HepG2 (cell line): Measurements from ENCODE around the gene RPS6KB2. TPM values are rescaled to one million over a fixed set of nuclear protein-coding genes. Genes with fewer than 3 reads are reported as not detected.

ENCODE experiments used
- ATAC-seq: fragments of 200-7000 bp; cut with Tn5 transposase; 3 replicates; pipeline ENCODE4 v1.9.1; 2020; ENCODE audit warnings: mild to moderate bottlenecking, moderate library complexity
- BruUV-seq: library from RNA; stranded (reverse); fragments of 400-500 nt; replicated peaks from 2 replicates; lab custom pipeline; 2021; lab: Mats Ljungman, UMichigan
- CTCF ChIA-PET: fragments of 300-600 bp; formaldehyde crosslinking; extraction: SDS; loops from one replicate; lab custom pipeline; 2021; ENCODE audit warnings: low total read pairs, inconsistent platforms, low intra/inter-chr PET ratio; lab: Yijun Ruan, JAX
- POLR2A ChIA-PET: fragments of 350-600 bp; sonication (Branson Sonifier 250); formaldehyde crosslinking; loops from one replicate; lab custom pipeline; 2020; ENCODE audit warnings: antibody characterized with exemption, inconsistent platforms; lab: Yijun Ruan, JAX
- DNase-seq: peaks from one replicate; pipeline ENCODE4 v3.0.0-alpha.2; 2015; ENCODE audit warnings: low spot score
- FAIRE-seq: peaks from 3 replicates; lab custom pipeline; 2011; peaks lifted over from hg19 to GRCh38; lab: Jason Lieb, UNC
- H2AFZ ChIP-seq: one replicate; pipeline ENCODE4 v1.6.1; 2011; ENCODE audit warnings: low read length, inconsistent platforms
- H3K27ac ChIP-seq: fragments of 300-600 bp; 3 replicates; pipeline ENCODE4 v1.8.0; 2011; ENCODE audit warnings: mixed run types, mild to moderate bottlenecking, mixed read lengths, low read length, inconsistent platforms; ENCODE audit not compliant: insufficient read depth; ENCODE audit errors: extremely low read length
- H3K27me3 ChIP-seq, 2 experiments: fragments of 200-600 bp in 1 of 2; 2 replicates in 1 of 2; 3 replicates in 1 of 2; pipeline versions ENCODE4 v1.6.0 to v1.8.0; 2011; ENCODE audit warnings: low read length in 2 of 2, mild to moderate bottlenecking in 2 of 2, moderate library complexity in 2 of 2, inconsistent platforms in 1 of 2; ENCODE audit not compliant: insufficient read depth in 2 of 2, control insufficient read depth in 1 of 2
- H3K36me3 ChIP-seq, 2 experiments: fragments of 200-600 bp in 1 of 2; replicated peaks in 1 of 2; 2 replicates in 1 of 2; 3 replicates in 1 of 2; pipeline versions ENCODE4 v1.5.1 to v1.8.0; 2011; ENCODE audit warnings: low read length in 2 of 2, inconsistent platforms in 1 of 2; ENCODE audit not compliant: insufficient read depth in 2 of 2, control insufficient read depth in 1 of 2
- H3K4me1 ChIP-seq: 2 replicates; pipeline ENCODE4 v1.5.1; 2012; ENCODE audit warnings: low read length, inconsistent platforms; ENCODE audit not compliant: insufficient read depth
- H3K4me2 ChIP-seq: 2 replicates; pipeline ENCODE4 v1.6.0; 2011; ENCODE audit warnings: low read depth, low read length, inconsistent platforms
- H3K4me3 ChIP-seq, 3 experiments: fragments of 200-600 bp in 1 of 3; sonication (generic), shearing (Covaris generic) in 1 of 3; replicated peaks in 1 of 3; 2 replicates each; pipeline ENCODE4 v1.5.1; 2011 to 2016; ENCODE audit warnings: low read length in 3 of 3, inconsistent platforms in 2 of 3, low read depth in 2 of 3, mild to moderate bottlenecking in 2 of 3, control low read depth in 1 of 3, mixed read lengths in 1 of 3; ENCODE audit not compliant: insufficient read depth in 1 of 3
- H3K79me2 ChIP-seq: one replicate; pipeline ENCODE4 v1.6.1; 2011; ENCODE audit warnings: low read length, inconsistent platforms; ENCODE audit not compliant: insufficient read depth
- H3K9ac ChIP-seq: 2 replicates; pipeline ENCODE4 v1.6.0; 2011; ENCODE audit warnings: mild to moderate bottlenecking, low read depth, low read length, inconsistent platforms; ENCODE audit not compliant: insufficient read depth
- H3K9me3 ChIP-seq: 2 replicates; pipeline ENCODE4 v1.5.1; 2012; ENCODE audit warnings: mild to moderate bottlenecking, low read length
- H4K20me1 ChIP-seq: 2 replicates; pipeline ENCODE4 v1.6.0; 2011; ENCODE audit warnings: inconsistent platforms, mild to moderate bottlenecking, low read length, moderate library complexity; ENCODE audit not compliant: insufficient read depth
- DMTF1 ChIP-seq: sonication (generic); formaldehyde crosslinking; IDR thresholded peaks from 2 replicates; pipeline ENCODE4 v1.4.0; 2020; ENCODE audit warnings: mild to moderate bottlenecking, missing genetic modification reagents
- KAT2B ChIP-seq: fragments of 150-350 bp; IDR thresholded peaks from 2 replicates; pipeline ENCODE4 v1.6.1; 2014; ENCODE audit warnings: low read depth, low read length, borderline replicate concordance
- PRDM4 ChIP-seq: sonication (generic); formaldehyde crosslinking; IDR thresholded peaks from 2 replicates; pipeline ENCODE4 v1.9.0; 2021; ENCODE audit warnings: missing genetic modification reagents, borderline replicate concordance
- RBAK ChIP-seq: sonication (generic); formaldehyde crosslinking; IDR thresholded peaks from 2 replicates; pipeline ENCODE4 v1.5.1; 2020; ENCODE audit warnings: mild to moderate bottlenecking, missing genetic modification reagents
- ZBTB44 ChIP-seq: sonication (generic); formaldehyde crosslinking; IDR thresholded peaks from 2 replicates; pipeline ENCODE4 v1.4.0; 2020; ENCODE audit warnings: missing genetic modification reagents
- ZNF225 ChIP-seq: sonication (generic); formaldehyde crosslinking; IDR thresholded peaks from 2 replicates; pipeline ENCODE4 v1.4.0; 2020; ENCODE audit warnings: mild to moderate bottlenecking, missing genetic modification reagents
- ZNF501 ChIP-seq: sonication (generic); formaldehyde crosslinking; IDR thresholded peaks from 2 replicates; pipeline ENCODE4 v1.5.1; 2020; ENCODE audit warnings: mild to moderate bottlenecking, moderate library complexity, missing genetic modification reagents
- ZNF503 ChIP-seq: sonication (generic); formaldehyde crosslinking; IDR thresholded peaks from 2 replicates; pipeline ENCODE4 v1.4.0; 2020; ENCODE audit warnings: missing genetic modification reagents
- ZNF550 ChIP-seq: sonication (generic); formaldehyde crosslinking; IDR thresholded peaks from 2 replicates; pipeline ENCODE4 v1.4.0; 2020; ENCODE audit warnings: mild to moderate bottlenecking, missing genetic modification reagents, borderline replicate concordance
- ZNF562 ChIP-seq: sonication (generic); formaldehyde crosslinking; IDR thresholded peaks from 2 replicates; pipeline ENCODE4 v1.8.0; 2022; ENCODE audit warnings: missing genetic modification reagents, borderline replicate concordance
- ZNF850 ChIP-seq: sonication (generic); formaldehyde crosslinking; conservative IDR thresholded peaks from 2 replicates; pipeline ENCODE4 v1.9.0; 2021; ENCODE audit warnings: mild to moderate bottlenecking, missing genetic modification reagents
- WGBS: methylation state at CpG from one replicate; pipeline ENCODE4 v1.1.6; 2017; ENCODE audit warnings: low lambda C conversion rate; 5-methylcytosine and 5-hydroxymethylcytosine counted together
- in situ Hi-C: cut with HindIII; loops from 2 replicates; pipeline ENCODE4 v1.10.0; 2017; ENCODE audit warnings: low pct_unique_long_range_greater_than_20kb; ENCODE audit not compliant: extremely low pct_ligation_motif_present
- intact Hi-C: fragments of 100-400 bp; cut with micrococcal nuclease; formaldehyde crosslinking; loops from one replicate; pipeline ENCODE4 v1.10.0; 2022; ENCODE audit not compliant: unreplicated experiment
- polyA plus RNA-seq, 8 experiments: library from polyadenylated mRNA; depleted of rRNA in 3 of 8; stranded (reverse) in 7 of 8; unstranded in 1 of 8; fragments of >200 nt; fragmentation: Illumina TruSeq in 4 of 8; extraction: Trizol in 4 of 8; gene quantifications; 2 replicates each; pipeline versions ENCODE4 v1.2.1 to v1.2.3, GENCODE V29; 2011 to 2016; ENCODE audit warnings: low read depth in 4 of 8, missing spikeins in 1 of 8, mixed read lengths in 1 of 8; ENCODE audit not compliant: insufficient read depth in 1 of 8
- total RNA-seq, 5 experiments: library from RNA; depleted of rRNA; stranded (reverse); fragments of >200 nt; fragmentation: Illumina TruSeq; extraction: Trizol; gene quantifications; 2 replicates each; pipeline ENCODE4 v1.2.3, GENCODE V29; 2016; ENCODE audit warnings: low read depth in 1 of 5

Gene RPS6KB2
- total and polyA plus RNA-seq, 2 of the 13 experiments (the other 11 are each of a cell fraction or from before 2014, with no cell fraction given): 52.9 to 54.8 TPM

- ATAC-seq: no peak; the same call in 1 of the 3 replicates
- Histone ChIP-seq H4K20me1 (no peaks in the 10 kb centered on the region), H3K4me3 (no peak overlapping the region), H3K9ac (no peak overlapping the region), H3K9me3 (no peaks in the 10 kb centered on the region)
- TF ChIP-seq PRDM4 (CRISPR knock-in tag) (no peak), ZNF562 (no peak), ZNF503 (no peak), ZNF501 (CRISPR knock-in tag) (no peak), ZNF850 (CRISPR knock-in tag) (no peak), ZNF225 (CRISPR knock-in tag) (no peak), KAT2B (no peak), ZBTB44 (no peak), RBAK (CRISPR knock-in tag) (no peak), DMTF1 (CRISPR knock-in tag) (no peak), ZNF550 (CRISPR knock-in tag) (no peak)
- TF ChIP-seq, all 625 proteins: peak for 0
- DNase-seq (no peak), FAIRE-seq (no peak)
- Histone ChIP-seq H3K36me3 (no peaks in the 10 kb centered on the region), H3K79me2 (no peaks in the 10 kb centered on the region), H3K4me1 (peaks cover 10% of the 10 kb centered on the region), H2AFZ (no peak overlapping the region), H3K27me3 (peaks cover 16 to 71% of the 10 kb centered on the region in 2 experiments; a peak in 4 of 5 replicates), H3K27ac (no peak overlapping the region), H3K4me2 (no peak overlapping the region)
- no CpG with 5 or more reads among the region's 25 CpGs for WGBS
- in situ Hi-C loops: no loop called here
- ChIA-PET POLR2A (interaction anchor here (1.0 kb wide), 1 partner anchor 11 kb away, joined by 5 read pairs; no protein-coding TSS in a partner anchor), CTCF (no interaction called here)
- BruUV-seq: no TSS peak
- intact Hi-C loops: no loop called here
Observed at GRCh38 chr11:67456068-67456705, 27.9 kb downstream of the RPS6KB2 start.
